ENCODE measurements around the gene PRIM2. TPM values are rescaled to one million over a fixed set of nuclear protein-coding genes. Genes with fewer than 3 reads are reported as not detected.
"Not testable (repeated sequence)": the region's sequence is repeated elsewhere in the genome, so short reads cannot be mapped to it uniquely, and the experiment has no call there.

The PRIM2 gene
- total RNA-seq, 2 experiments from 2014 or later, result 51.5 to 52.0 TPM

GRCh38 chr6:57343342-57343741 lies 25.9 kb downstream of the PRIM2 start:
- H3K9me3 Mint-ChIP-seq; H3K27me3 Mint-ChIP-seq (ENCODE audit: low read depth); H3K36me3 Mint-ChIP-seq (ENCODE audit: low read depth); H3K27ac Mint-ChIP-seq; H3K4me3 Mint-ChIP-seq; CTCF ChIA-PET; DNase-seq; intact Hi-C loops (cut with micrococcal nuclease): not testable (repeated sequence)
- peaks cover 13% of the 10 kb centered on the region for H3K4me1 Mint-ChIP-seq (ENCODE audit: low read depth)

GRCh38 chr6:57346715-57347114 lies 29.3 kb downstream of the PRIM2 start:
- CTCF ChIA-PET, result not testable (repeated sequence)

GRCh38 chr6:57347597-57347996 lies 30.2 kb downstream of the PRIM2 start:
- H3K27me3 Mint-ChIP-seq (ENCODE audit: low read depth); H3K9me3 Mint-ChIP-seq; H3K4me3 Mint-ChIP-seq; intact Hi-C loops (cut with micrococcal nuclease); DNase-seq; CTCF ChIA-PET; H3K27ac Mint-ChIP-seq: not testable (repeated sequence)
- H3K4me1 Mint-ChIP-seq (ENCODE audit: low read depth), result peaks cover 20% of the 10 kb centered on the region
- peaks cover 14% of the 10 kb centered on the region for H3K36me3 Mint-ChIP-seq (ENCODE audit: low read depth)

More at GRCh38 chr6:57346715-57347114, 29.3 kb downstream of the PRIM2 start:
- H3K4me3 Mint-ChIP-seq; H3K27me3 Mint-ChIP-seq (ENCODE audit: low read depth); H3K27ac Mint-ChIP-seq; intact Hi-C loops (cut with micrococcal nuclease); DNase-seq; H3K9me3 Mint-ChIP-seq: not testable (repeated sequence)
- Mint-ChIP-seq H3K36me3 (ENCODE audit: low read depth) (peaks cover 14% of the 10 kb centered on the region), H3K4me1 (ENCODE audit: low read depth) (peaks cover 20% of the 10 kb centered on the region)

GRCh38 chr6:57350443-57350842 lies 33.0 kb downstream of the PRIM2 start:
- H3K27me3 Mint-ChIP-seq (ENCODE audit: low read depth); DNase-seq; CTCF ChIA-PET; H3K9me3 Mint-ChIP-seq; H3K4me3 Mint-ChIP-seq; intact Hi-C loops (cut with micrococcal nuclease); H3K36me3 Mint-ChIP-seq (ENCODE audit: low read depth); H3K27ac Mint-ChIP-seq: not testable (repeated sequence)
- peaks cover 16% of the 10 kb centered on the region for H3K4me1 Mint-ChIP-seq (ENCODE audit: low read depth)

- H3K9me3 Mint-ChIP-seq; H3K27ac Mint-ChIP-seq; H3K4me3 Mint-ChIP-seq; intact Hi-C loops (cut with micrococcal nuclease); CTCF ChIA-PET; DNase-seq; H3K36me3 Mint-ChIP-seq (ENCODE audit: low read depth); H3K27me3 Mint-ChIP-seq (ENCODE audit: low read depth): not testable (repeated sequence)
- H3K4me1 Mint-ChIP-seq (ENCODE audit: low read depth), result peaks cover 16% of the 10 kb centered on the region
These were observed 35.2 kb downstream of the PRIM2 start for GRCh38 chr6:57352596-57352995.

GRCh38 chr6:57358319-57358718 lies 40.9 kb downstream of the PRIM2 start:
- H3K9me3 Mint-ChIP-seq; H3K36me3 Mint-ChIP-seq (ENCODE audit: low read depth); H3K27ac Mint-ChIP-seq; H3K27me3 Mint-ChIP-seq (ENCODE audit: low read depth); H3K4me3 Mint-ChIP-seq; DNase-seq; CTCF ChIA-PET; H3K4me1 Mint-ChIP-seq (ENCODE audit: low read depth); intact Hi-C loops (cut with micrococcal nuclease): not testable (repeated sequence)

GRCh38 chr6:57359766-57360165 lies 42.3 kb downstream of the PRIM2 start:
- H3K9me3 Mint-ChIP-seq; intact Hi-C loops (cut with micrococcal nuclease); H3K27me3 Mint-ChIP-seq (ENCODE audit: low read depth); H3K4me3 Mint-ChIP-seq; H3K36me3 Mint-ChIP-seq (ENCODE audit: low read depth); DNase-seq; CTCF ChIA-PET; H3K4me1 Mint-ChIP-seq (ENCODE audit: low read depth); H3K27ac Mint-ChIP-seq: not testable (repeated sequence)

GRCh38 chr6:57362340-57362739 lies 44.9 kb downstream of the PRIM2 start:
- intact Hi-C loops (cut with micrococcal nuclease); H3K27me3 Mint-ChIP-seq (ENCODE audit: low read depth); H3K36me3 Mint-ChIP-seq (ENCODE audit: low read depth); H3K4me1 Mint-ChIP-seq (ENCODE audit: low read depth); CTCF ChIA-PET; H3K4me3 Mint-ChIP-seq; H3K27ac Mint-ChIP-seq; DNase-seq; H3K9me3 Mint-ChIP-seq: not testable (repeated sequence)

GRCh38 chr6:57365076-57365583 lies 47.7 kb downstream of the PRIM2 start:
- H3K9me3 Mint-ChIP-seq, H3K27ac Mint-ChIP-seq: not testable (repeated sequence)

GRCh38 chr6:57368965-57369731 lies 51.7 kb downstream of the PRIM2 start:
- H3K4me3 Mint-ChIP-seq; intact Hi-C loops (cut with micrococcal nuclease): not testable (repeated sequence)
- peaks cover 12% of the 10 kb centered on the region for H3K4me1 Mint-ChIP-seq (ENCODE audit: low read depth)

More at GRCh38 chr6:57365076-57365583, 47.7 kb downstream of the PRIM2 start:
- H3K4me1 Mint-ChIP-seq (ENCODE audit: low read depth), result peaks cover 12% of the 10 kb centered on the region
- intact Hi-C loops (cut with micrococcal nuclease); H3K36me3 Mint-ChIP-seq (ENCODE audit: low read depth); H3K4me3 Mint-ChIP-seq; CTCF ChIA-PET; H3K27me3 Mint-ChIP-seq (ENCODE audit: low read depth); DNase-seq: not testable (repeated sequence)

GRCh38 chr6:57371779-57372178 lies 54.3 kb downstream of the PRIM2 start:
- H3K27ac Mint-ChIP-seq; H3K9me3 Mint-ChIP-seq; H3K27me3 Mint-ChIP-seq (ENCODE audit: low read depth); CTCF ChIA-PET; intact Hi-C loops (cut with micrococcal nuclease); DNase-seq; H3K4me3 Mint-ChIP-seq: not testable (repeated sequence)
- Mint-ChIP-seq H3K4me1 (ENCODE audit: low read depth) (peaks cover 12% of the 10 kb centered on the region), H3K36me3 (ENCODE audit: low read depth) (peaks cover 14% of the 10 kb centered on the region)

More at GRCh38 chr6:57368965-57369731, 51.7 kb downstream of the PRIM2 start:
- H3K9me3 Mint-ChIP-seq; CTCF ChIA-PET; H3K36me3 Mint-ChIP-seq (ENCODE audit: low read depth); DNase-seq; H3K27ac Mint-ChIP-seq; H3K27me3 Mint-ChIP-seq (ENCODE audit: low read depth): not testable (repeated sequence)

- intact Hi-C loops (cut with micrococcal nuclease); H3K4me3 Mint-ChIP-seq; H3K9me3 Mint-ChIP-seq; H3K4me1 Mint-ChIP-seq (ENCODE audit: low read depth); CTCF ChIA-PET; H3K27ac Mint-ChIP-seq; H3K27me3 Mint-ChIP-seq (ENCODE audit: low read depth); DNase-seq: not testable (repeated sequence)
- peaks cover 15% of the 10 kb centered on the region for H3K36me3 Mint-ChIP-seq (ENCODE audit: low read depth)
These were observed 57.3 kb downstream of the PRIM2 start for GRCh38 chr6:57374764-57375163.

GRCh38 chr6:57376083-57376482 lies 58.7 kb downstream of the PRIM2 start:
- CTCF ChIA-PET; H3K27me3 Mint-ChIP-seq (ENCODE audit: low read depth); H3K4me1 Mint-ChIP-seq (ENCODE audit: low read depth); DNase-seq; intact Hi-C loops (cut with micrococcal nuclease); H3K27ac Mint-ChIP-seq; H3K4me3 Mint-ChIP-seq; H3K9me3 Mint-ChIP-seq: not testable (repeated sequence)
- H3K36me3 Mint-ChIP-seq (ENCODE audit: low read depth), result peaks cover 24% of the 10 kb centered on the region
